ENCODE results near the gene MAIP1.

DNA sequence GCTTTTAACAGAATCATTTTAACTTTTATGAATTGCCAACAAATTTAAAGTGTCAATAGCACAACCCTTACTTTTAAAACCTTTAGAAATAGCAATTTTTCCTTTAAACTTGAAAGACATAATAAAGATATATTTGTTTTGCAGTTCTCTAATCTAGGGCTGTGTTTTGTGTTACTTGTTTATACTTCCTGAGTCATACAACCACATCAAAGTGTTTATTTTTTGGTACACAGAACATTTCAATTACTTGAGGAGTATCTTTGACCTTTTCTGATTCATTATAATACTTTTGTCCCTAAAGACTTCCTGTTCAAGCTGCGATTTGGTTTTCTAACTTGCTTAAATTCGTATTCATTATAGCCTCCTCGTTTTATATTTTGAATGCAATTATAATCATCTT is 21.9 kb upstream of the MAIP1 start:
- TF ChIP-seq ELF4 (CRISPR knock-in tag; IDR thresholded peaks at IDR 0.05; ENCODE audit: low read depth), result no peak
- TF ChIP-seq JUN (CRISPR knock-in tag; IDR thresholded peaks at IDR 0.05), result no peak
- TF ChIP-seq, protein P1, sequence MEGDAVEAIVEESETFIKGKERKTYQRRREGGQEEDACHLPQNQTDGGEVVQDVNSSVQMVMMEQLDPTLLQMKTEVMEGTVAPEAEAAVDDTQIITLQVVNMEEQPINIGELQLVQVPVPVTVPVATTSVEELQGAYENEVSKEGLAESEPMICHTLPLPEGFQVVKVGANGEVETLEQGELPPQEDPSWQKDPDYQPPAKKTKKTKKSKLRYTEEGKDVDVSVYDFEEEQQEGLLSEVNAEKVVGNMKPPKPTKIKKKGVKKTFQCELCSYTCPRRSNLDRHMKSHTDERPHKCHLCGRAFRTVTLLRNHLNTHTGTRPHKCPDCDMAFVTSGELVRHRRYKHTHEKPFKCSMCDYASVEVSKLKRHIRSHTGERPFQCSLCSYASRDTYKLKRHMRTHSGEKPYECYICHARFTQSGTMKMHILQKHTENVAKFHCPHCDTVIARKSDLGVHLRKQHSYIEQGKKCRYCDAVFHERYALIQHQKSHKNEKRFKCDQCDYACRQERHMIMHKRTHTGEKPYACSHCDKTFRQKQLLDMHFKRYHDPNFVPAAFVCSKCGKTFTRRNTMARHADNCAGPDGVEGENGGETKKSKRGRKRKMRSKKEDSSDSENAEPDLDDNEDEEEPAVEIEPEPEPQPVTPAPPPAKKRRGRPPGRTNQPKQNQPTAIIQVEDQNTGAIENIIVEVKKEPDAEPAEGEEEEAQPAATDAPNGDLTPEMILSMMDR (IDR thresholded peaks at IDR 0.05), result no peak
- TF ChIP-seq OVOL2 (CRISPR knock-in tag; IDR thresholded peaks at IDR 0.05; ENCODE audit: borderline replicate concordance), result no peak
- no peak for TF ChIP-seq RORB (CRISPR knock-in tag; IDR thresholded peaks at IDR 0.05)
- TF ChIP-seq KAT7 (CRISPR knock-in tag; IDR thresholded peaks at IDR 0.05; ENCODE audit: borderline replicate concordance), result no peak
- no peak for TF ChIP-seq HMGA2 (CRISPR knock-in tag; IDR thresholded peaks at IDR 0.05)

Data from WTC11 (cell line).